ENCODE results near the gene PARM1. TPM values are rescaled to one million over a fixed set of nuclear protein-coding genes. Genes with fewer than 3 reads are reported as not detected.

The PARM1 gene
- polyA plus RNA-seq, 3 donors = 0.06 to 0.54 (median 0.27) TPM

- Histone ChIP-seq H3K4me2 (replicated peaks; ENCODE audit: extremely low read depth, low read length, poor library complexity, severe bottlenecking) (no peak overlapping the region), H3K9me3 (replicated peaks in 1 of 2; ENCODE audit: control insufficient read depth in 1 of 2, insufficient read depth in 1 of 2, low read length in 2 of 2) (no peaks in the 10 kb centered on the region), H3K4me3 (replicated peaks in 1 of 3; ENCODE audit: low read depth in 2 of 3, low read length in 3 of 3) (no peak overlapping the region), H3K27me3 (ENCODE audit: control insufficient read depth in 2 of 2, insufficient read depth in 2 of 2, low read length in 2 of 2) (no peaks in the 10 kb centered on the region), H3K79me2 (ENCODE audit: insufficient read depth, low read length) (no peaks in the 10 kb centered on the region), H3K36me3 (replicated peaks in 1 of 2; ENCODE audit: control insufficient read depth in 1 of 2, insufficient read depth in 2 of 2, low read length in 2 of 2) (no peaks in the 10 kb centered on the region), H4K20me1 (ENCODE audit: insufficient read depth, low read length) (no peaks in the 10 kb centered on the region), H3K9ac (ENCODE audit: insufficient read depth, low read length, poor library complexity, severe bottlenecking) (no peak overlapping the region), H3K4me1 (ENCODE audit: control insufficient read depth in 1 of 2, insufficient read depth in 2 of 2, low read length in 2 of 2) (no peaks in the 10 kb centered on the region), H2AFZ (ENCODE audit: insufficient read depth, low read depth, low read length, poor library complexity, severe bottlenecking) (no peak overlapping the region), H3K27ac (ENCODE audit: low read depth in 1 of 2, low read length in 2 of 2) (no peak overlapping the region)
- no peak overlapping the region for H3K27ac Mint-ChIP-seq
- DNase-seq = no peak
- TF ChIP-seq CTCF (IDR thresholded peaks at IDR 0.05) = no peak
- peaks cover 9% of the 10 kb centered on the region for H3K4me1 Mint-ChIP-seq
- H3K9me3 Mint-ChIP-seq = peaks cover 0 to 2% (median 0%) of the 10 kb centered on the region in 7 donors
- H3K36me3 Mint-ChIP-seq = no peaks in the 10 kb centered on the region
- H3K4me3 Mint-ChIP-seq = no peak overlapping the region
- peaks cover 0 to 3% (median 2%) of the 10 kb centered on the region in 3 donors for H3K27me3 Mint-ChIP-seq (ENCODE audit: low read depth in 3 of 3)
- intact Hi-C loops (cut with micrococcal nuclease) = no loop called here
- WGBS (ENCODE audit: insufficient coverage) = no CpG with 5 or more reads among the region's 1 CpG
These were observed 41.9 kb upstream of the PARM1 start for GRCh38 chr4:74891037-74891436.

GRCh38 chr4:74893171-74893570 is 39.7 kb upstream of the PARM1 start:
- H3K27me3 Mint-ChIP-seq (ENCODE audit: low read depth in 3 of 3) = peaks cover 0 to 7% (median 2%) of the 10 kb centered on the region in 3 donors
- TF ChIP-seq CTCF (IDR thresholded peaks at IDR 0.05) = no peak
- H3K27ac Mint-ChIP-seq = no peak overlapping the region
- H3K27me3 ChIP-seq (ENCODE audit: control insufficient read depth in 2 of 2, insufficient read depth in 2 of 2, low read length in 2 of 2) = no peaks in the 10 kb centered on the region
- no peak for DNase-seq
- peak overlapping the region; percentile 17 for H3K4me2 ChIP-seq (replicated peaks; ENCODE audit: extremely low read depth, low read length, poor library complexity, severe bottlenecking)
- no peaks in the 10 kb centered on the region for H3K4me1 ChIP-seq (ENCODE audit: control insufficient read depth in 1 of 2, insufficient read depth in 2 of 2, low read length in 2 of 2)
- peak overlapping the region in 1 of 2 donors; percentile 17 for H3K4me3 Mint-ChIP-seq
- no peak overlapping the region for H3K9ac ChIP-seq (ENCODE audit: insufficient read depth, low read length, poor library complexity, severe bottlenecking)
- H3K9me3 ChIP-seq (replicated peaks in 1 of 2; ENCODE audit: control insufficient read depth in 1 of 2, insufficient read depth in 1 of 2, low read length in 2 of 2) = no peaks in the 10 kb centered on the region
- peaks cover 9% of the 10 kb centered on the region for H3K4me1 Mint-ChIP-seq
- no peaks in the 10 kb centered on the region for H3K79me2 ChIP-seq (ENCODE audit: insufficient read depth, low read length)
- no peak overlapping the region for H3K27ac ChIP-seq (ENCODE audit: low read depth in 1 of 2, low read length in 2 of 2)
- H3K9me3 Mint-ChIP-seq = peaks cover 0 to 1% (median 0%) of the 10 kb centered on the region in 7 donors
- H3K36me3 Mint-ChIP-seq = no peaks in the 10 kb centered on the region
- H3K4me3 ChIP-seq (replicated peaks in 1 of 3; ENCODE audit: low read depth in 2 of 3, low read length in 3 of 3) = peak overlapping the region in 1 of 3 experiments; percentile 29
- intact Hi-C loops (cut with micrococcal nuclease) = no loop called here
- H4K20me1 ChIP-seq (ENCODE audit: insufficient read depth, low read length) = no peaks in the 10 kb centered on the region
- no peaks in the 10 kb centered on the region for H3K36me3 ChIP-seq (replicated peaks in 1 of 2; ENCODE audit: control insufficient read depth in 1 of 2, insufficient read depth in 2 of 2, low read length in 2 of 2)
- H2AFZ ChIP-seq (ENCODE audit: insufficient read depth, low read depth, low read length, poor library complexity, severe bottlenecking) = no peak overlapping the region
- no CpG with 5 or more reads among the region's 4 CpGs for WGBS (ENCODE audit: insufficient coverage)
